ENCODE measurements around the gene WDFY2.

- TF ChIP-seq CTCF (IDR thresholded peaks at IDR 0.05) (no peak), POLR2A (IDR thresholded peaks at IDR 0.05) (no peak)
These were observed 35.2 kb upstream of the WDFY2 start for GRCh38 chr13:51549050-51549449.
